GM12891 (cell line): ENCODE data around the gene HMOX1.

ENCODE experiments used
- PAX5 ChIP-seq: IDR thresholded peaks from 2 replicates; pipeline ENCODE4 v1.6.1; 2011; ENCODE audit warnings: low read length, moderate library complexity, mild to moderate bottlenecking; ENCODE audit not compliant: insufficient read depth, severe bottlenecking
- POLR2A ChIP-seq: IDR thresholded peaks from 2 replicates; pipeline ENCODE4 v1.6.1; 2011; ENCODE audit warnings: low read depth, low read length, control low read depth
- POLR2AphosphoS5 ChIP-seq: IDR thresholded peaks from 2 replicates; pipeline ENCODE4 v1.6.1; 2011; ENCODE audit warnings: low read depth, low read length, control low read depth
- POU2F2 ChIP-seq: IDR thresholded peaks from 2 replicates; pipeline ENCODE4 v1.6.1; 2011; ENCODE audit warnings: low read depth, mild to moderate bottlenecking, control low read depth, low read length, moderate library complexity
- SPI1 ChIP-seq: IDR thresholded peaks from 2 replicates; pipeline ENCODE4 v1.6.1; 2011; ENCODE audit warnings: low read depth, low read length, control low read depth
- TAF1 ChIP-seq: IDR thresholded peaks from 2 replicates; pipeline ENCODE4 v1.6.1; 2011; ENCODE audit warnings: low read depth, low read length, control low read depth

- no peak for TF ChIP-seq POLR2A
- TF ChIP-seq TAF1: no peak
- TF ChIP-seq POLR2AphosphoS5: no peak
- no peak for TF ChIP-seq POU2F2
- no peak for TF ChIP-seq SPI1
- no peak for TF ChIP-seq PAX5
Observed at GRCh38 chr22:35349704-35350538, 31.0 kb upstream of the HMOX1 start.
